Gastroesophageal sphincter (tissue), 4 donors: ENCODE data around the gene OLA1. TPM values are rescaled to one million over a fixed set of nuclear protein-coding genes. Genes with fewer than 3 reads are reported as not detected.
"Not testable (repeated sequence)": the region's sequence is repeated elsewhere in the genome, so short reads cannot be mapped to it uniquely, and the experiment has no call there.

Experiments
- ATAC-seq: fragments of 150-250 bp; one replicate; pipeline ENCODE4 v1.9.1; 2016; ENCODE audit warnings: mild to moderate bottlenecking, moderate library complexity
- H3K27ac ChIP-seq, 4 donors: fragments of 200-600 bp; sonication (generic) in 3 of 4; 1 replicate in 3 of 4; 2 replicates in 1 of 4; pipeline ENCODE4 v1.5.1; 2016 to 2019
- H3K27me3 ChIP-seq: fragments of 200-600 bp; sonication (generic); one replicate; pipeline ENCODE4 v1.5.1; 2019
- H3K36me3 ChIP-seq, 2 donors: fragments of 200-600 bp; sonication (generic); one replicate each; pipeline ENCODE4 v1.5.1; 2019; ENCODE audit warnings: control low read depth in 1 of 2
- H3K4me1 ChIP-seq, 3 donors: fragments of 200-600 bp; sonication (generic); 1 replicate in 2 of 3; 2 replicates in 1 of 3; pipeline ENCODE4 v1.5.1; 2016 to 2019; ENCODE audit warnings: control low read depth in 2 of 3
- H3K4me3 ChIP-seq, 2 donors: fragments of 200-600 bp; sonication (generic); one replicate each; pipeline ENCODE4 v1.5.1; 2019; ENCODE audit warnings: mild to moderate bottlenecking in 1 of 2, moderate library complexity in 1 of 2
- H3K9me3 ChIP-seq, 3 donors: fragments of 200-600 bp; sonication (generic); one replicate each; pipeline ENCODE4 v1.5.1; 2017 to 2019; ENCODE audit warnings: control low read depth in 2 of 3
- CTCF ChIP-seq, 4 experiments: fragments of 200-600 bp in 2 of 4; fragments of 450-650 bp in 2 of 4; sonication (generic) in 1 of 4; IDR thresholded peaks; one replicate each; pipeline ENCODE4 v1.5.1; 2017 to 2019; ENCODE audit warnings: antibody characterized with exemption in 4 of 4, mild to moderate bottlenecking in 2 of 4, moderate library complexity in 2 of 4
- EP300 ChIP-seq: sonication (generic); formaldehyde crosslinking; IDR thresholded peaks from one replicate; pipeline ENCODE4 v1.6.1; 2017; ENCODE audit warnings: antibody characterized with exemption, mild to moderate bottlenecking
- POLR2A ChIP-seq, 2 donors: fragments of 450-650 bp; IDR thresholded peaks; one replicate each; pipeline ENCODE4 v1.6.1; 2017; ENCODE audit warnings: antibody characterized with exemption in 2 of 2, mild to moderate bottlenecking in 2 of 2, moderate library complexity in 1 of 2
- POLR2AphosphoS5 ChIP-seq: sonication (generic); formaldehyde crosslinking; IDR thresholded peaks from one replicate; pipeline ENCODE4 v1.6.1; 2017; ENCODE audit warnings: antibody characterized with exemption
- WGBS, 2 donors: methylation state at CpG; one replicate each; pipeline ENCODE4 v1.1.5; 2018; ENCODE audit warnings: low coverage in 1 of 2; 5-methylcytosine and 5-hydroxymethylcytosine counted together
- total RNA-seq, 4 donors: library from RNA; depleted of rRNA; stranded (reverse); fragments of >200 nt; gene quantifications; one replicate each; pipeline ENCODE4 v1.1.0, GENCODE V29; 2016

OLA1 gene
- total RNA-seq, 4 donors from 2014 or later, result 57.1 to 90.4 (median 72.1) TPM

GRCh38 chr2:174280596-174280995 is 32.3 kb upstream of the OLA1 start:
- ATAC-seq, result no peak

GRCh38 chr2:174270263-174270662 is 21.9 kb upstream of the OLA1 start:
- H3K9me3 ChIP-seq, H3K4me3 ChIP-seq, H3K27me3 ChIP-seq, H3K36me3 ChIP-seq, H3K4me1 ChIP-seq, H3K27ac ChIP-seq, ATAC-seq: not testable (repeated sequence)
- WGBS, 2 donors, result no CpG with 5 or more reads among the region's 6 CpGs

More at GRCh38 chr2:174280596-174280995, 32.3 kb upstream of the OLA1 start:
- no peaks in the 10 kb centered on the region for H3K36me3 ChIP-seq
- no peaks in the 10 kb centered on the region for H3K4me1 ChIP-seq
- no peak for TF ChIP-seq CTCF (IDR thresholded peaks at IDR 0.05)
- TF ChIP-seq POLR2A (IDR thresholded peaks at IDR 0.05), result no peak
- no peak for TF ChIP-seq EP300
- TF ChIP-seq POLR2AphosphoS5, result no peak
- whole genome bisulfite sequencing, 2 donors, result 70 to 77% methylated on average over 3 of the region's 3 CpGs
- no peak overlapping the region for H3K4me3 ChIP-seq
- H3K27me3 ChIP-seq, result no peaks in the 10 kb centered on the region
- H3K9me3 ChIP-seq, result no peaks in the 10 kb centered on the region
- no peak overlapping the region for H3K27ac ChIP-seq

- H3K27ac ChIP-seq, result no peak overlapping the region
- 80 to 88% methylated on average over 5 of the region's 5 CpGs for WGBS, 2 donors
- H3K9me3 ChIP-seq, result no peaks in the 10 kb centered on the region
- H3K36me3 ChIP-seq, result no peaks in the 10 kb centered on the region
- TF ChIP-seq POLR2AphosphoS5 (no peak), CTCF (IDR thresholded peaks at IDR 0.05) (no peak), EP300 (no peak), POLR2A (IDR thresholded peaks at IDR 0.05) (no peak)
- H3K27me3 ChIP-seq, result no peaks in the 10 kb centered on the region
- no peaks in the 10 kb centered on the region for H3K4me1 ChIP-seq
- no peak for ATAC-seq
- no peak overlapping the region for H3K4me3 ChIP-seq
Measured at GRCh38 chr2:174266288-174266687, 18.0 kb upstream of the OLA1 start.

GRCh38 chr2:174263997-174264396 is 15.7 kb upstream of the OLA1 start:
- Histone ChIP-seq H3K27me3 (no peaks in the 10 kb centered on the region), H3K36me3 (no peaks in the 10 kb centered on the region), H3K9me3 (no peaks in the 10 kb centered on the region), H3K4me3 (no peak overlapping the region), H3K27ac (no peak overlapping the region), H3K4me1 (no peaks in the 10 kb centered on the region)
- 58 to 60% methylated on average over 1 to 3 of the region's 3 CpGs for WGBS, 2 donors
- no peak for ATAC-seq
- TF ChIP-seq POLR2A (IDR thresholded peaks at IDR 0.05) (no peak), CTCF (IDR thresholded peaks at IDR 0.05) (no peak), POLR2AphosphoS5 (no peak), EP300 (no peak)

- no peak overlapping the region for H3K27ac ChIP-seq
Measured at GRCh38 chr2:174259981-174260380, 11.6 kb upstream of the OLA1 start.

More at GRCh38 chr2:174259981-174260380, 11.6 kb upstream of the OLA1 start:
- no peaks in the 10 kb centered on the region for H3K9me3 ChIP-seq
- H3K4me1 ChIP-seq, result no peaks in the 10 kb centered on the region
- ATAC-seq, result no peak
- WGBS, 2 donors, result 8 to 19% methylated on average over 1 of the region's 1 CpG
- no peaks in the 10 kb centered on the region for H3K27me3 ChIP-seq
- H3K36me3 ChIP-seq, result no peaks in the 10 kb centered on the region
- no peak overlapping the region for H3K4me3 ChIP-seq
- TF ChIP-seq EP300 (no peak), POLR2AphosphoS5 (peak; percentile 38), POLR2A (IDR thresholded peaks at IDR 0.05) (no peak), CTCF (IDR thresholded peaks at IDR 0.05) (no peak)
